BJ (cell line): ENCODE data around the gene SORCS2. TPM values are rescaled to one million over a fixed set of nuclear protein-coding genes. Genes with fewer than 3 reads are reported as not detected.

Source experiments
- CTCF ChIA-PET: fragments of 350-600 bp; formaldehyde crosslinking; extraction: SDS; loops from one replicate; lab custom pipeline; 2021; ENCODE audit warnings: antibody characterized with exemption, inconsistent platforms; lab: Yijun Ruan, JAX
- POLR2A ChIA-PET: fragments of 300-600 bp; sonication (Branson Sonifier 250); formaldehyde crosslinking; extraction: SDS; loops from one replicate; lab custom pipeline; 2021; ENCODE audit warnings: antibody characterized with exemption; lab: Charles Lee
- DNase-seq: peaks from one replicate; pipeline ENCODE4 v3.0.0-alpha.2; 2011; ENCODE audit warnings: low read depth
- H3K27me3 ChIP-seq: 2 replicates; pipeline ENCODE4 v1.6.0; 2011; ENCODE audit warnings: low read length; ENCODE audit not compliant: control insufficient read depth, insufficient read depth
- H3K36me3 ChIP-seq: 2 replicates; pipeline ENCODE4 v1.5.1; 2011; ENCODE audit warnings: low read length; ENCODE audit not compliant: control insufficient read depth, insufficient read depth
- H3K4me3 ChIP-seq: 2 replicates; pipeline ENCODE4 v1.5.1; 2011; ENCODE audit warnings: low read depth, mild to moderate bottlenecking, control low read depth, low read length
- polyA plus RNA-seq: library from polyadenylated mRNA; depleted of rRNA; stranded (reverse); fragments of >200 nt; gene quantifications from 2 replicates; pipeline ENCODE4 v1.2.3, GENCODE V29; 2011
- TF ChIP-seq, protein P1 (sequence below): IDR thresholded peaks from 2 replicates; pipeline ENCODE4 v1.5.1; 2011; ENCODE audit warnings: low read depth, mild to moderate bottlenecking, control low read depth, inconsistent platforms, low read length, moderate library complexity; ENCODE audit not compliant: insufficient read depth

The SORCS2 gene
- polyA plus RNA-seq, 1 experiment, result 0.63 TPM

DNA sequence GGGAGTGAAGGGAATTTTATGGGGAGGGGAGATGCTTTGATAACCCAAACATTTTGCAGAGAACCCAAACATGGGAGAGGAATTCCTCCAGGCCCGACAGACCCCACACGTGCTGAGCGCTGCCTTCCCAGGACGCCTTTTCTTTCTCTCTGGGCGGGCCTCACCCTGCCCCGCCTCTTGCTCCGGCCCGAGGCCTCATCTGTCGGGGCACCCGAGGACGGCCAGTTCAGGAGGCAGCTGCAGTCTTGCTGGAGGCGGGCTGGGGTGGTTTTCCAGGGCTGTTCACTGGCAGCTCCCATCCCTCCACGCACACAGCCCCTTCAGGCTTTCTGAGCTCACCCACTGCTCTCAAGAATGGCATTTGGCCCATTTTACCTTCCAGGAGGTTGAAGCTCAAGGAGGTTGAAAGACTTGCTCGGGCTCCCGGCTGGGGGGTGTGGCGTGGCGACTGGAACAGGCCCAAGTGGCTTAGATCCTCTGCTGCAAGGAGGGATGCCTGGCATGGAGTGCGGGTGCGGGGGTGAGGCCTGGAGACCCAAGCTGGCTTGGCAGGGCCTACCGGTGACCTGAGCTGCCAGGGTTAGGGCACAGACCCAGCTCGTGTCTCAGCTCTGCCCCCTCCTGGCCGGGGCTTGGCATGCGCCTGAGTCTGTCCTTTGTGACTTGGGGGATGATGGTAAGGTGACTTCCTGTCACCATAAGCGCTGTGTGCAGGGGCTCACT, 143.2 kb downstream of the SORCS2 start:
- ChIA-PET POLR2A (no interaction called here), CTCF (interaction anchor here (0.6 to 2.4 kb wide), 21 partner anchors 10 to 614 kb away, joined by 3 to 26 read pairs (median 4); partner anchors contain the start of gene SORCS2)
- no peak for DNase-seq
- TF ChIP-seq, protein P1, sequence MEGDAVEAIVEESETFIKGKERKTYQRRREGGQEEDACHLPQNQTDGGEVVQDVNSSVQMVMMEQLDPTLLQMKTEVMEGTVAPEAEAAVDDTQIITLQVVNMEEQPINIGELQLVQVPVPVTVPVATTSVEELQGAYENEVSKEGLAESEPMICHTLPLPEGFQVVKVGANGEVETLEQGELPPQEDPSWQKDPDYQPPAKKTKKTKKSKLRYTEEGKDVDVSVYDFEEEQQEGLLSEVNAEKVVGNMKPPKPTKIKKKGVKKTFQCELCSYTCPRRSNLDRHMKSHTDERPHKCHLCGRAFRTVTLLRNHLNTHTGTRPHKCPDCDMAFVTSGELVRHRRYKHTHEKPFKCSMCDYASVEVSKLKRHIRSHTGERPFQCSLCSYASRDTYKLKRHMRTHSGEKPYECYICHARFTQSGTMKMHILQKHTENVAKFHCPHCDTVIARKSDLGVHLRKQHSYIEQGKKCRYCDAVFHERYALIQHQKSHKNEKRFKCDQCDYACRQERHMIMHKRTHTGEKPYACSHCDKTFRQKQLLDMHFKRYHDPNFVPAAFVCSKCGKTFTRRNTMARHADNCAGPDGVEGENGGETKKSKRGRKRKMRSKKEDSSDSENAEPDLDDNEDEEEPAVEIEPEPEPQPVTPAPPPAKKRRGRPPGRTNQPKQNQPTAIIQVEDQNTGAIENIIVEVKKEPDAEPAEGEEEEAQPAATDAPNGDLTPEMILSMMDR, result peak; percentile 82
- Histone ChIP-seq H3K4me3 (no peak overlapping the region), H3K27me3 (0 out of 2 replicates have a peak, but pooled peaks cover 1% of the 10 kb centered on the region), H3K36me3 (no peaks in the 10 kb centered on the region)

DNA sequence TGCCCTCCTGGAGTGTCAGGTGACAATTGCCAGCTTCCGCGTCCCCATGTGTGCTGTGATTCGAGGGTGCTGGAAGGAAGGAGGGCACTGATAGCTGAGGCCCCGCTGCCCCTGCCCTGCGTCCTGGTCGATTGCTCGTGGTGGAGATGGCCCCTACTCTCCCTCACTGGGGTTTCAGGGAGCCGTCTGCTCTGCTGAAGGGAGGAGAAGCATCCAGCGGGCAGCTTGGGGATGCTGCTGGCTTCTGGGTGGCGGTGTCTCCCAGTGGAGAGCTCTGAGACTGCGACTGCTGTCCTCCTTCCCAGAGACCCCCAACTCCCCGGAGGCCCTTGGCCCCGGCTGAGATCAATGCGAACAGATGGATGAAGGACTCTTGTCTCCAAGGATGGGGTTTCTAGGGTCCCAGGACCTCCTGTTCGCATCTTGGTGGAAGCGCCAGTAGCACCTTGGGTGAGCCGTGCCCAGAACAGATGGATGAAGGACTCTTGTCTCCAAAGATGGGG, 143.8 kb downstream of the SORCS2 start:
- TF ChIP-seq, protein P1, result no peak
- H3K36me3 ChIP-seq, result no peaks in the 10 kb centered on the region
- POLR2A ChIA-PET, result no interaction called here
- no peak overlapping the region for H3K4me3 ChIP-seq
- CTCF ChIA-PET, result interaction anchor here (0.6 to 2.4 kb wide), 20 partner anchors 9 to 615 kb away, joined by 3 to 26 read pairs (median 4); partner anchors contain the start of gene SORCS2
- 0 out of 2 replicates have a peak, but pooled peaks cover 1% of the 10 kb centered on the region for H3K27me3 ChIP-seq
- DNase-seq, result no peak

DNA sequence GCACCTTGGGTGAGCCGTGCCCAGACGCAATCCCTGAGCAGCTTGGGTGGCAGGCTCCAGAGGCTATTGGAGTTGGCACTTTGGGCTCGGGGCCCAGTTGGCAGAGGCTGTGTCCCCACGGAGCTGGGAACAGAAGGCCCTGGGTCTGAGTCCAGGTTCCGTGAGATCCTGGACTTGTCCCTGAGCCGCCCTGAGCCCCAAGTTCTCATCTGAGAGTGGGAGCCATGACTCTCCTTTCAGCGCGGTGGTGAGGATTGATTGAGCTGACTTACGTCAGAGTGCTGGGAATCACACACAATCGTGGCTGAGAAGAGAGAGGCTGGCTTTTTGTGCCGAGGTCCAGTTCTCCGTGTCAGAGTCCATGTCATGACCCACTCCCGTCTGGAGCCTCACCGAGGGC, 144.4 kb downstream of the SORCS2 start:
- ChIA-PET CTCF (interaction anchor here (1.0 to 2.4 kb wide), 7 partner anchors 9 to 145 kb away, joined by 3 to 26 read pairs (median 7); partner anchors contain the start of gene SORCS2), POLR2A (no interaction called here)
- no peak overlapping the region for H3K4me3 ChIP-seq
- 0 out of 2 replicates have a peak, but pooled peaks cover 1% of the 10 kb centered on the region for H3K27me3 ChIP-seq
- H3K36me3 ChIP-seq, result no peaks in the 10 kb centered on the region
- TF ChIP-seq, protein P1, result no peak
- DNase-seq, result no peak

DNA sequence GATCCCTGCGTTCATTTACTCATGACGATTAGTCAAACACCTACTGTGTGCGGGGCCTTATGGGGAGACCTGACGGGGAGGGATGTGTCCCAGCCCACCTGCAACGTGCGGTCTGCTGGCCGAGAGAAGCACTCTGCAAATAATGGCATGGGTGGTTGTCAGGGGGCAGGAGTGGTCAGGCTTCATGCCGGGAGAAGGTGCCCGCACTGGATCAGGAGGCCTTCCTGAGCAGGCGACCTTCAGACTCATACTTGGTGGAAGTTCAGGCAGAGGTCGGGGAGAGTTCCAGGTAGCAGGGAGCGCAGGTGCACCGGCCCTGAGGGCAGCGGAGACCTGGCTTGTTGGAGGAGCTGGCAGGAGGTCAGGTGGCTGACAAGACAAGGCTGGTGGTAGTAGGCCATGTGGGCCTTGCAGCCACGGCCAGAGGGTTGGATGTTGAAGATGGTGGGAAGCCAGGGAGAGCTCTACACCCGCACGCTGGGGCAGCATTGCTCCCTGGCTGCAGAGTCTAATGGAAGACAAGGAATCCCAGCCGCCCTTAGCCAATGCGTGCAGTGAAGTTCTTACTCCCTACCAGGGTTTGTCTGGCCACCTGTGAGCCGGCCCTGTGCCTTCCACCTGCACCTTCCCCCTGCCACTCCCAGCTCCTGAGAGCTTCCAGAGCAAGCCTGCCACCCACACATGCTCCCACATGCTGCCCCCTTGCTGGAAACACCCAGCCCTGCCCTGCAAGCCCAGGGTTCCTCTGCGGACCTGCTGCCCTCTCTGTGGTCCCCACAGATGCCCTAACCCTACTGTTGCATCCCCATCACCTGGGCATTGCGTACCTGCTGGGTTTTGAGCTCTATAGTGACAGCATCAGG, 145.1 kb downstream of the SORCS2 start:
- Histone ChIP-seq H3K4me3 (no peak overlapping the region), H3K27me3 (0 out of 2 replicates have a peak, but pooled peaks cover 1% of the 10 kb centered on the region), H3K36me3 (no peaks in the 10 kb centered on the region)
- TF ChIP-seq, protein P1, result no peak
- CTCF ChIA-PET, result interaction anchor here (1.2 to 1.5 kb wide), 2 partner anchors 9 to 143 kb away, joined by 5 to 6 read pairs; no protein-coding TSS in a partner anchor
- no peak for DNase-seq
- POLR2A ChIA-PET, result no interaction called here

DNA sequence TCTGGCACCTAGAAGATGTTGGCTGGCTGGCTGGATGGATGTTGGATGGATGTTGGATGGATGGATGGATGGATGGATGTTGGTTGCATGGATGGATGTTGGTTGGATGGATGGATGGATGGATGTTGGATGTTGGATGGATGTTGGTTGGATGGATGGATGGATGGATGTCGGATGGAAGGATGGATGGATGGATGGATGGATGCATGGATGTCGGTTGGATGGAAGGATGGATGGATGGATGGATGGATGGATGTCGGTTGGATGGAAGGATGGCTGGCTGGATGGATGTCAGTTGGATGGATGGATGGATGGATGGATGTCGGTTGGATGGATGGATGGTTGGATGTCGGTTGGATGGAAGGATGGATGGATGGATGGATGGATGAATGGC, 145.7 kb downstream of the SORCS2 start:
- Histone ChIP-seq H3K27me3 (0 out of 2 replicates have a peak, but pooled peaks cover 1% of the 10 kb centered on the region), H3K4me3 (no peak overlapping the region), H3K36me3 (no peaks in the 10 kb centered on the region)
- no peak for DNase-seq
- TF ChIP-seq, protein P1, result no peak
- POLR2A ChIA-PET, result no interaction called here
- CTCF ChIA-PET, result interaction anchor here (1.2 to 1.5 kb wide), 2 partner anchors 9 to 144 kb away, joined by 5 to 6 read pairs; no protein-coding TSS in a partner anchor
